Mucosa of stomach (tissue), 1 donor: ENCODE measurements around the gene GPER1.
"Not testable (repeated sequence)": the region's sequence is repeated elsewhere in the genome, so short reads cannot be mapped to it uniquely, and the experiment has no call there.

ENCODE experiments used
- H3K27me3 ChIP-seq: one replicate; pipeline ENCODE4 v1.7.0; 2013; ENCODE audit warnings: mild to moderate bottlenecking, low read length; ENCODE audit not compliant: control insufficient read depth, insufficient read depth
- H3K36me3 ChIP-seq: one replicate; pipeline ENCODE4 v1.7.0; 2013; ENCODE audit warnings: low read length; ENCODE audit not compliant: control insufficient read depth, insufficient read depth
- H3K4me1 ChIP-seq: one replicate; pipeline ENCODE4 v1.7.0; 2013; ENCODE audit warnings: mild to moderate bottlenecking, low read length; ENCODE audit not compliant: control insufficient read depth, insufficient read depth
- H3K4me3 ChIP-seq: one replicate; pipeline ENCODE4 v1.7.0; 2013; ENCODE audit warnings: low read length
- H3K9ac ChIP-seq: one replicate; pipeline ENCODE4 v1.7.0; 2013; ENCODE audit warnings: mild to moderate bottlenecking, low read length, moderate library complexity
- H3K9me3 ChIP-seq: one replicate; pipeline ENCODE4 v1.7.0; 2013; ENCODE audit warnings: mild to moderate bottlenecking, low read length, moderate library complexity; ENCODE audit not compliant: control insufficient read depth
- donor health status: Pancreatic carcinoma.

GPER1 gene

DNA sequence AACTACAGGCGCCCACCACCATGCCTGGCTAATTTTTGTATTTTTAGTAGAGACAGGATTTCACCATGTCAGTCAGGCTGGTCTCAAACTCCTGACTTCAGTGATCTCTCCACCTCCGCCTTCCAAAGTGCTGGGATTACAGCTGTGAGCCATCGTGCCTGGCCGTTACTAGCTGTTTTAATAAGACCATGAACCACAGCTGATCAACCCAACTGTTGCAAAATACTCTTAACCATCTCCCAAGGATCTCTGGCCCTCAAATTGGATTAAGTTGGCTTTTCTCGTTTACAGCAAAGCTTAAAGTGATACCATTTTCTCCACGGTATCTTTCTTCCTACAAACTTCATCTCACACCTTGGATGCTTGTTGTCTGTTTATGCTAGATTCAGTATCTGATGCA, 53.7 kb downstream of the GPER1 start:
- Histone ChIP-seq H3K27me3 (no peaks in the 10 kb centered on the region), H3K36me3 (no peaks in the 10 kb centered on the region), H3K9me3 (no peaks in the 10 kb centered on the region), H3K4me3 (no peak overlapping the region), H3K9ac (no peak overlapping the region), H3K4me1 (peaks cover 7% of the 10 kb centered on the region)

DNA sequence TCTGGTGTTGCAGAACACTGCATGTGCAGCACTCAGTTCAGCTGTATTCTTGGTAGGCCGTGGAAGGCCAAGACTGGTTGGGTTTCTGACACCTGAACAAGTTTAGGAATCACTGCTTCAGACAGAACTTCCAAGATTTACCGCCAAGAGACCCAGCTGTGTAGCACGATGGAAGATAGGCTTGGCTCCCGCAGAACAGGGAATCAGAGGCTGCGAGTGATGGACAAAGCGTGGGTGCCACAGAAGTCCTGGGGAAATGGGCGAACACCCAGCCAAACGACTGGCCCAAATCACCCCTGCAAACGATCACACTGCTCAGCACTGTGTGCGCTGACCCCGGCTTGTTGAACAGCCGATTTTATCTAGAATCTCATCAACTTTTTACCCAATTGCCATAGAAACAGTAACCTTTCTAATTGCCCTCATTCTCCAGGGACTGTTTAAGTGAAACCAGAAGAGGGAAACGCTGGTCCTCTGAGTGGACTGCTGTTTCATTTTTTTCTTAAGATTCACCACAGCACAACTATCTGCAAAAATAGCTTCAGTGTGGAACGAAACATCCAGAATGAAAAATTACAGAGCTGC, 54.2 kb downstream of the GPER1 start:
- Histone ChIP-seq H3K4me1 (peaks cover 2% of the 10 kb centered on the region), H3K9me3 (no peaks in the 10 kb centered on the region), H3K36me3 (no peaks in the 10 kb centered on the region), H3K27me3 (no peaks in the 10 kb centered on the region), H3K9ac (no peak overlapping the region), H3K4me3 (no peak overlapping the region)

DNA sequence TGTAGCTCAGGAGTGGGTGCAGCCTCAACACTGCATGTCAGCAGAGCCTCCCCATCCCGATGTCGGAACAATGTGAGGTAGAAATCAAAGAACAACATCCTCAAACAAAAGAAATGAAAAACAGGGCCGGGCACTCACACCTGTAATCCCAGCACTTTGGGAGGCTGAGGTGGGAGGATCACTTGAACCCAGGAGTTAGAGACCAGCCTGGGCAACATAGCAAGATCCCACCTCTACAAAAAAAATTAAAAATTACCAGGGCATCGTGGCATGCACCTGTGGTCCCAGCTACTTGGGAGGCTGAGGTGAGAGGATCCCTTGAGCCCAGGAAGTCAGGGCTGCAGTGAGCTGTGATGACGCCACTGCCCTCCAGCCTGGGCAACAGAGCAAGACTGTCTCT, 55.1 kb downstream of the GPER1 start:
- H3K9ac ChIP-seq, H3K4me3 ChIP-seq, H3K9me3 ChIP-seq: not testable (repeated sequence)

More for the DNA sequence above, 55.1 kb downstream of the GPER1 start:
- not testable (repeated sequence) for H3K27me3 ChIP-seq, H3K4me1 ChIP-seq, H3K36me3 ChIP-seq
